ENCODE results near the gene DYNLT2. TPM values are rescaled to one million over a fixed set of nuclear protein-coding genes. Genes with fewer than 3 reads are reported as not detected.

The DYNLT2 gene
- 2.1 TPM for total RNA-seq (2021; ENCODE audit: unreplicated experiment)
- polyA plus RNA-seq (2012; ENCODE audit: insufficient read length), result 0.87 TPM
- percentile 69 among the genes with signal in this experiment for Bru-seq, nascent RNA
- BruChase-seq, experiment 1, labeled RNA remaining after a 2-hour chase, result percentile 39 among the genes with signal in this experiment
- BruChase-seq, experiment 2, labeled RNA remaining after a 6-hour chase, result percentile 35 among the genes with signal in this experiment
- long read RNA-seq, partial matches to known transcripts, result 0 of 3 reads
- long read RNA-seq, other reads (novel, unspliced or antisense), result 0 of 3 reads

GRCh38 chr6:169751242-169752073 lies at the start of gene DYNLT2, which contains the start of gene ERMARD:
Gene DYNLT2, minus strand, starts transcription at chr6:169751572. Its CDS starts 114 bp downstream, at chr6:169751458.
Gene ERMARD, plus strand, starts transcription at chr6:169751622. Its CDS starts 36 bp downstream, at chr6:169751658.
- peak; percentile 71 for DNase-seq (ENCODE audit: low read depth, low spot score)
- peaks cover 19% of the 10 kb centered on the region for H3K4me1 ChIP-seq (ENCODE audit: control insufficient read depth, insufficient read depth, low read length)
- POLR2A ChIA-PET, result no interaction called here
- peak within 1 kb of the TSS; percentile 89 to 95 for H3K4me3 ChIP-seq (ENCODE audit: low read depth in 2 of 2, low read length in 2 of 2)
- H3K9me3 ChIP-seq (ENCODE audit: control insufficient read depth, insufficient read depth, low read depth, low read length), result no peaks in the 10 kb centered on the region
- no peaks in the 10 kb centered on the region; the same call in 1 of the 2 replicates for H3K36me3 ChIP-seq (ENCODE audit: control insufficient read depth, insufficient read depth, low read length)
- CTCF ChIA-PET, result no interaction called here
- peak; percentile 99 for ATAC-seq
- BruUV-seq (replicated peaks), result no TSS peak
- H3K27me3 ChIP-seq (ENCODE audit: control insufficient read depth, insufficient read depth, low read length), result no peaks in the 10 kb centered on the region
- intact Hi-C loops (cut with micrococcal nuclease; ENCODE audit: unreplicated experiment) (no loop called here), in situ Hi-C loops (cut with HindIII; ENCODE audit: low pct_unique_long_range_greater_than_20kb, low sequenced_read_pairs) (no loop called here)
- peak within 1 kb of the TSS; percentile 93 for H3K27ac ChIP-seq (ENCODE audit: low read length)
- TF ChIP-seq TCF7L2 (IDR thresholded peaks at IDR 0.05; ENCODE audit: low read depth, low read length), result peak; percentile 66; the same call in 1 of the 2 replicates
- TF ChIP-seq SIN3A (IDR thresholded peaks at IDR 0.05; ENCODE audit: borderline replicate concordance, insufficient read depth, low read depth, low read length), result peak; percentile 82; the same call in 1 of the 2 replicates
- TF ChIP-seq REST (IDR thresholded peaks at IDR 0.05; ENCODE audit: insufficient read depth in 1 of 2, low read depth in 2 of 2, low read length in 1 of 2), result 0 out of 4 replicates have a peak, but pooled peaks of 1 of the 2 experiments have one; percentile 69
- peak; percentile 10; the same call in 1 of the 2 replicates for TF ChIP-seq CTCF (IDR thresholded peaks at IDR 0.05)
- TF ChIP-seq POLR2AphosphoS5 (IDR thresholded peaks at IDR 0.05; ENCODE audit: low read depth, low read length), result peak; percentile 99

- H3K27ac ChIP-seq (ENCODE audit: low read length), result peak overlapping the region; percentile 51
- peaks cover 33% of the 10 kb centered on the region for H3K4me1 ChIP-seq (ENCODE audit: control insufficient read depth, insufficient read depth, low read length)
- H3K4me3 ChIP-seq (ENCODE audit: low read depth in 2 of 2, low read length in 2 of 2), result no peak overlapping the region
- peak; percentile 88 for ATAC-seq
- peak; percentile 57 for DNase-seq (ENCODE audit: low read depth, low spot score)
- intact Hi-C loops (cut with micrococcal nuclease; ENCODE audit: unreplicated experiment) (no loop called here), in situ Hi-C loops (cut with HindIII; ENCODE audit: low pct_unique_long_range_greater_than_20kb, low sequenced_read_pairs) (no loop called here)
- POLR2A ChIA-PET, result interaction anchor here (0.5 kb wide), 1 partner anchor 558 kb away, joined by 5 read pairs; no protein-coding TSS in a partner anchor
- CTCF ChIA-PET, result interaction anchor here (0.8 kb wide), 2 partner anchors 10 to 31 kb away, joined by 3 read pairs; no protein-coding TSS in a partner anchor
- no peaks in the 10 kb centered on the region for H3K36me3 ChIP-seq (ENCODE audit: control insufficient read depth, insufficient read depth, low read length)
- no TSS peak for BruUV-seq (replicated peaks)
- TF ChIP-seq TCF7L2 (IDR thresholded peaks at IDR 0.05; ENCODE audit: low read depth, low read length) (peak; percentile 48; the same call in 1 of the 2 replicates), SIN3A (IDR thresholded peaks at IDR 0.05; ENCODE audit: borderline replicate concordance, insufficient read depth, low read depth, low read length) (no peak)
- peaks cover 2% of the 10 kb centered on the region for H3K27me3 ChIP-seq (ENCODE audit: control insufficient read depth, insufficient read depth, low read length)
- no peaks in the 10 kb centered on the region for H3K9me3 ChIP-seq (ENCODE audit: control insufficient read depth, insufficient read depth, low read depth, low read length)
Observed at GRCh38 chr6:169800668-169801395, 49.5 kb upstream of the DYNLT2 start.

Measured in Panc1 (cell line).